MM.1S (cell line): ENCODE measurements around the gene ZGPAT.

Source experiments
- DNase-seq: peaks from one replicate; pipeline ENCODE4 v3.0.0-alpha.2; 2015
- H2AFZ ChIP-seq: fragments of 300-600 bp; sonication (generic); 2 replicates; pipeline ENCODE4 v1.6.0; 2016; ENCODE audit warnings: antibody characterized with exemption, low read length
- H3F3A ChIP-seq: fragments of 300-600 bp; sonication (generic); 2 replicates; pipeline ENCODE4 v1.6.1; 2016; ENCODE audit warnings: mild to moderate bottlenecking, antibody characterized with exemption, low read length, moderate library complexity, mixed read lengths; ENCODE audit not compliant: insufficient read depth
- H3K27ac ChIP-seq: fragments of 300-600 bp; sonication (generic); 2 replicates; pipeline ENCODE4 v1.5.1; 2016; ENCODE audit warnings: mild to moderate bottlenecking, low read length
- H3K27me3 ChIP-seq: fragments of 300-600 bp; sonication (generic); replicated peaks from 2 replicates; pipeline ENCODE4 v1.6.0; 2016; ENCODE audit warnings: low read length; ENCODE audit not compliant: insufficient read depth
- H3K36me3 ChIP-seq: fragments of 300-600 bp; sonication (generic); replicated peaks from 2 replicates; pipeline ENCODE4 v1.6.1; 2016; ENCODE audit warnings: mild to moderate bottlenecking, low read length, mixed read lengths; ENCODE audit not compliant: insufficient read depth
- H3K4me1 ChIP-seq: fragments of 300-600 bp; sonication (generic); 2 replicates; pipeline ENCODE4 v1.6.1; 2016; ENCODE audit warnings: low read length, mixed read lengths
- H3K4me2 ChIP-seq: fragments of 300-600 bp; sonication (generic); 2 replicates; pipeline ENCODE4 v1.6.0; 2016; ENCODE audit warnings: low read depth, low read length
- H3K4me3 ChIP-seq: fragments of 300-600 bp; sonication (generic); 2 replicates; pipeline ENCODE4 v1.5.1; 2016; ENCODE audit warnings: low read length, mixed read lengths
- H3K79me2 ChIP-seq: fragments of 300-600 bp; sonication (generic); 2 replicates; pipeline ENCODE4 v1.6.1; 2016; ENCODE audit warnings: mixed run types, low read length, mixed read lengths
- H3K9ac ChIP-seq: fragments of 300-600 bp; sonication (generic); 2 replicates; pipeline ENCODE4 v1.6.1; 2016; ENCODE audit warnings: low read length, mixed read lengths
- H3K9me2 ChIP-seq: fragments of 300-600 bp; sonication (generic); replicated peaks from 2 replicates; pipeline ENCODE4 v1.6.1; 2016; ENCODE audit warnings: mild to moderate bottlenecking, low read length, mixed read lengths; ENCODE audit not compliant: insufficient read depth
- H3K9me3 ChIP-seq: fragments of 300-600 bp; sonication (generic); replicated peaks from 2 replicates; pipeline ENCODE4 v1.6.1; 2016; ENCODE audit warnings: mild to moderate bottlenecking, low read length, mixed read lengths; ENCODE audit not compliant: insufficient read depth
- H4K20me1 ChIP-seq: fragments of 300-600 bp; sonication (generic); 2 replicates; pipeline ENCODE4 v1.6.1; 2016; ENCODE audit warnings: mild to moderate bottlenecking, low read length, moderate library complexity, mixed read lengths; ENCODE audit not compliant: insufficient read depth
- EZH2 ChIP-seq: fragments of 300-600 bp; sonication (generic); optimal IDR thresholded peaks from 2 replicates; pipeline ENCODE3; 2017; ENCODE audit warnings: low read depth, mild to moderate bottlenecking, antibody characterized with exemption, low read length, mixed read lengths
- EZH2phosphoT487 ChIP-seq: fragments of 300-600 bp; sonication (generic); IDR thresholded peaks from 2 replicates; pipeline ENCODE4 v1.6.1; 2018; ENCODE audit warnings: antibody characterized with exemption, low read length
- TF ChIP-seq, protein P1 (sequence below): fragments of 300-600 bp; sonication (generic); IDR thresholded peaks from 2 replicates; pipeline ENCODE4 v1.5.1; 2016; ENCODE audit warnings: antibody characterized with exemption, low read length, mixed read lengths

ZGPAT gene

DNA sequence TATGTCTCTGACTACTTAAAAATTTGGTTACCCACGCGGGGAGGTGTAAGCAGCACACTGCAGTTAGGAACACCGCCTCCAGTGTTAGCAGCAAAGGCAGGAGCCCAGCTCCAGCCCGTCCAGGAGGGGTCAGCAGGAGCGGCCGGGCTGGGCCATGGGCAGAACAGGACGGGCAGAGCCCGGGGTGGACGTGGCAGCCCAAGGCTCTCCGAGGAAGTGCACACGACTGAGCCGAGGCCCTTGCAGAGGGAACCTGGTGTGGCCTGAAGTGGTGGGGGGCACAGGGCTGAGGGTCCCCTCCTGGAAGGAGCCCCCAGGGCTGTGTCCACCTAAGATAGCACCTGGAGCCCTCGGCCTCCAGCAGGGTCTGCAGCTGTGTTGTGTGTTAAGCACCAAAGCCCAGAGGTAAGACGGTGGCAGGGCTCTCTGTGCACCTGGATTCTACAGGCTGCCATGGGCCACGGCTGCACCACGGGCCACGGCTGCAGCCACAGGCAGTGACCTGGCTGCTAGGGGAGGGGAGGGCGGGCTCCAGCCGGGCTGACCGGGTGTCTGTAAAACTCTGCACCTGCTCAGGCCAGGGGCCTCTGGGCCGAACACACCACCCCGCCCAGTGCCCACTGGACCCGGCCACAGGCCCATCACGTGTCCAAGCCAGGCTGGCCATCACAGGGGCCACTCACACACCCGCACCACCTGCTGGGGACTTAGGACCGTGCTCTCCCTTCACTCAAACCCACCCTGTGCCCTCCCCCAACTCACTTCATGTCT, 38.3 kb downstream of the ZGPAT start:
- no peaks in the 10 kb centered on the region for H4K20me1 ChIP-seq
- H3K9ac ChIP-seq, result no peak overlapping the region
- H3K4me2 ChIP-seq, result no peak overlapping the region
- H3K27ac ChIP-seq, result no peak overlapping the region
- H3K9me2 ChIP-seq, result no peaks in the 10 kb centered on the region
- no peaks in the 10 kb centered on the region for H3K9me3 ChIP-seq
- no peaks in the 10 kb centered on the region for H3K79me2 ChIP-seq
- TF ChIP-seq EZH2 (no peak), EZH2phosphoT487 (no peak)
- TF ChIP-seq, protein P1, sequence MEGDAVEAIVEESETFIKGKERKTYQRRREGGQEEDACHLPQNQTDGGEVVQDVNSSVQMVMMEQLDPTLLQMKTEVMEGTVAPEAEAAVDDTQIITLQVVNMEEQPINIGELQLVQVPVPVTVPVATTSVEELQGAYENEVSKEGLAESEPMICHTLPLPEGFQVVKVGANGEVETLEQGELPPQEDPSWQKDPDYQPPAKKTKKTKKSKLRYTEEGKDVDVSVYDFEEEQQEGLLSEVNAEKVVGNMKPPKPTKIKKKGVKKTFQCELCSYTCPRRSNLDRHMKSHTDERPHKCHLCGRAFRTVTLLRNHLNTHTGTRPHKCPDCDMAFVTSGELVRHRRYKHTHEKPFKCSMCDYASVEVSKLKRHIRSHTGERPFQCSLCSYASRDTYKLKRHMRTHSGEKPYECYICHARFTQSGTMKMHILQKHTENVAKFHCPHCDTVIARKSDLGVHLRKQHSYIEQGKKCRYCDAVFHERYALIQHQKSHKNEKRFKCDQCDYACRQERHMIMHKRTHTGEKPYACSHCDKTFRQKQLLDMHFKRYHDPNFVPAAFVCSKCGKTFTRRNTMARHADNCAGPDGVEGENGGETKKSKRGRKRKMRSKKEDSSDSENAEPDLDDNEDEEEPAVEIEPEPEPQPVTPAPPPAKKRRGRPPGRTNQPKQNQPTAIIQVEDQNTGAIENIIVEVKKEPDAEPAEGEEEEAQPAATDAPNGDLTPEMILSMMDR, result no peak
- no peak for DNase-seq
- no peaks in the 10 kb centered on the region for H3K4me1 ChIP-seq
- no peaks in the 10 kb centered on the region for H3F3A ChIP-seq
- no peaks in the 10 kb centered on the region for H3K36me3 ChIP-seq
- no peak overlapping the region for H3K4me3 ChIP-seq
- no peak overlapping the region for H2AFZ ChIP-seq
- 0 out of 2 replicates have a peak, but pooled peaks cover 15% of the 10 kb centered on the region for H3K27me3 ChIP-seq

DNA sequence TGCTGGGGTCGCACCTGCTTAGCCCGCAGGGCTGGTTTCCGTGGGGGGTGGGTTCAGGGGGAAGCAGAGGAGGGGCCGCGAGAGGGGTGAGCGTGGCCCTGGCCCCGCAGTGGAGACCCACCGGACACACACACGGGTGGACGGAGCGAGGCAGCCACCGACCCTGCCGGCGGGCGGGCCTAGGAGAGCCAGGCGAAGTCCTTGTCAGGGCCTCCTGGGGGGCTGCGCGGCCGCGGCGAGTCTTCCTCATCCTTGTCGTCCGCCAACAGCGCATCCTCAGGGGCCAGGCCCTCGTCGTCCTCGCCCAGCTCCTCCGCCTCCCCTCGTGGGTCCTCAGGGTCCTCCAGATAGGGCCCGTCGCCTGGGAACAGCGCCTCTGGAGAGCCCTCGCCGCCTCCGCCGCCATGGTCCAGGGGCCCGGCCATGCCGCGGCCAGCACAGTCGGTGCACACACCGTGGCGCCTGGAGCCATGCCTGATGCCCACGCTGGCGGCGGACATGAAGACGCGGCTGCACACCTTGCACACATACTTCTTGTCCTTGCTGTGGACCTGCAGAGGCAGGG, 39.0 kb downstream of the ZGPAT start:
- no peak for DNase-seq
- no peaks in the 10 kb centered on the region for H3K9me2 ChIP-seq
- H3K4me1 ChIP-seq, result no peaks in the 10 kb centered on the region
- no peaks in the 10 kb centered on the region for H3K36me3 ChIP-seq
- H4K20me1 ChIP-seq, result no peaks in the 10 kb centered on the region
- no peaks in the 10 kb centered on the region for H3F3A ChIP-seq
- no peak overlapping the region for H2AFZ ChIP-seq
- no peak overlapping the region for H3K4me3 ChIP-seq
- TF ChIP-seq EZH2phosphoT487 (no peak), EZH2 (no peak)
- no peaks in the 10 kb centered on the region for H3K9me3 ChIP-seq
- 0 out of 2 replicates have a peak, but pooled peaks cover 15% of the 10 kb centered on the region for H3K27me3 ChIP-seq
- no peaks in the 10 kb centered on the region for H3K79me2 ChIP-seq
- H3K9ac ChIP-seq, result no peak overlapping the region
- no peak overlapping the region for H3K27ac ChIP-seq
- no peak overlapping the region for H3K4me2 ChIP-seq

GRCh38 chr20:63747622-63748069, 39.8 kb downstream of the ZGPAT start:
- H3K27ac ChIP-seq, result no peak overlapping the region
- H3K9ac ChIP-seq, result no peak overlapping the region
- H3K4me3 ChIP-seq, result no peak overlapping the region
- TF ChIP-seq EZH2 (no peak), EZH2phosphoT487 (no peak)
- TF ChIP-seq, protein P1, result no peak
- peaks cover 16% of the 10 kb centered on the region; the same call in 1 of the 2 replicates for H3K27me3 ChIP-seq
- no peak overlapping the region for H2AFZ ChIP-seq
- no peak for DNase-seq
- H3K9me2 ChIP-seq, result no peaks in the 10 kb centered on the region
- H3K4me2 ChIP-seq, result no peak overlapping the region
- no peaks in the 10 kb centered on the region for H4K20me1 ChIP-seq
- H3K36me3 ChIP-seq, result no peaks in the 10 kb centered on the region
- no peaks in the 10 kb centered on the region for H3K79me2 ChIP-seq
- no peaks in the 10 kb centered on the region for H3K4me1 ChIP-seq
- no peaks in the 10 kb centered on the region for H3F3A ChIP-seq
- H3K9me3 ChIP-seq, result no peaks in the 10 kb centered on the region
